Occipital lobe (tissue), 2 donors: ENCODE data around the gene COL23A1. TPM values are rescaled to one million over a fixed set of nuclear protein-coding genes. Genes with fewer than 3 reads are reported as not detected.

Experiments
- DNase-seq: peaks from one replicate; lab custom pipeline; 2025; lab: John Stamatoyannopoulos, UW
- total RNA-seq: library from RNA; depleted of rRNA; stranded (reverse); fragments of >200 nt; gene quantifications from one replicate; pipeline ENCODE4 v1.2.3, GENCODE V29; 2014

Gene COL23A1
- total RNA-seq, 1 donor from 2014 or later = 0.16 TPM

- no peak for DNase-seq
These were observed 190.5 kb downstream of the COL23A1 start for GRCh38 chr5:178399701-178400095.

- no peak for DNase-seq
These were observed 191.1 kb downstream of the COL23A1 start for GRCh38 chr5:178398901-178399700.

DNA sequence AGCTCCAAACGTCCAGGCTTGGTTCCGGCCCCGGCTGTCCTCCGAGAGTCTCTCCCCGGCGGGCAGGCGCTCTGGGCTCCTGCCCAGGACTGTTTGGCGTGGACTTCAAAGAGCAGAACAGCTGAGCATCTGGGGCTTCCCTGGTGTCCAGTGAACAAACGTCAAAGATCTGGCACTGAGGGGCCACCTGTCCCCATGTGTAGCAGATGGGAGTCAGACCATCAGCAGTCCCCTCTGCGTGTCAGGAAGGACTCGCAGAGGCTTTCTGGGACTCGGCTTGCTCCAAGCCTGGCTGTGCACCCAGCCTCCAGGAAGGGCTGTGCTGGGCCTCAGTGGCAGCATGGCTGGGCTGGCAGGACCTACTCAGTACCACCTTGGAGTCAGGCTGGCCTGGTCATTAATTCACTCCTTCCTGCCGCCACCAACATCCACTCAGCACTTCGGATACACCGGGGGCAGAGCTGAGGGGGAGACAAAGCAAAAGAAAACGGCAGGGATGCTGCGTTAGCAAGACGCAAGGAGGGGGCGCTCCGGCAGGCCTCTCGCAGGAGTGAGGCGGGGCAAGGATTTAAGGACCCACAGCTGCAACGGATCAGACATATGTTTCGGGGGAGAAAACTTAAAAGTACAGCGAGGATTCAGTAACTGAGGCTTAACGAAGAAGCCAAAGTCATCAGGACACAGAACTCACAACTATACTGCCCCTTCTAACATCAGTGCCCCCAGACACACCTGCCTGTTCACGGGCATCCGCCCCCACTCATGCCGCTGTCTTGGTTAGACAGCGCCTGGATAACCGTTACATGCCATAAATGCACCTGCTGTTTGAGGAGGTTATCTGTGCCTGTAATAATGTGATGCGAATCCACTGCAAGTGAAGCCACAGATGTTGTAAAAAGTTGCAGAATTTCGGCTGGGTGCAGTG, 193.1 kb downstream of the COL23A1 start:
- no peak for DNase-seq

DNA sequence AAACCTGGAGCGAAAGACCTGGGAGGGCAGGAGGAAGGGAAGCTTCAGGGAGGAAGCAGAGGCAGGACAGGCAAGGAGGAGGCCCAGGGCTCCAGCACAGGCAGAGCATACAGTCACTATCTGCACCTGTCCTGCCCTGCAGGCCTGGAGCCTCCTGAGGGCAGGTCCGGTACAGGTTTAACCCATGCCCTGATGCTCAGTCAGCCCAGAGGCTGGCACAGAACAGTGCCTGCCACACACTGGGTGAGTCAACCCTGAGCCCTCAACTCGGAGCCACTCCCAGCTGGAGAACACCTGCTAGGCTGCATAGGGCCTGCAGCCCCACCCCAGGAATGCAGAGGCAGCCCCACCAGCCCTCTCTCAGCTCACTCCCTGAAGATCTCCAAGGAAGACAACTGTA, 196.1 kb downstream of the COL23A1 start:
- no peak for DNase-seq

- no peak for DNase-seq
These were observed 197.2 kb downstream of the COL23A1 start for GRCh38 chr5:178392931-178393394.

GRCh38 chr5:178392386-178392785, 197.8 kb downstream of the COL23A1 start:
- no peak for DNase-seq

DNA sequence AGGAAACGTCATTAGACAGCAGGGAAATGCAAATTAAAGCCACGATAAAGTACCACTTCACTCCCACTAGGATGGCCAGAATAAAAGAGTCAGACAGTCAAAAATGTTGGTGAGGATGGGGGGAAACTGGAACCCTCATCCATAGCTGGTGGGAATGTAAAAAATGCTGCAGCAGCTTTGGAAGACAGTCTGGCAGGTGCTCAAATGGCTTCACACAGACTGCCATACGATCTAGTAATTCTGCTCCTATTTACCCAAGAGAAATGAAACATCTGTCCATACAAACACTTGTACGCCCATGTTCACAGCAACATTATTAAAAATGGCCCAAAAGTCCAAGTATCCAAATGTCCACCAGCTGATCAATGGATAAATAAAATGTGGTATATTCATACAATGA, 198.7 kb downstream of the COL23A1 start:
- DNase-seq = no peak

DNA sequence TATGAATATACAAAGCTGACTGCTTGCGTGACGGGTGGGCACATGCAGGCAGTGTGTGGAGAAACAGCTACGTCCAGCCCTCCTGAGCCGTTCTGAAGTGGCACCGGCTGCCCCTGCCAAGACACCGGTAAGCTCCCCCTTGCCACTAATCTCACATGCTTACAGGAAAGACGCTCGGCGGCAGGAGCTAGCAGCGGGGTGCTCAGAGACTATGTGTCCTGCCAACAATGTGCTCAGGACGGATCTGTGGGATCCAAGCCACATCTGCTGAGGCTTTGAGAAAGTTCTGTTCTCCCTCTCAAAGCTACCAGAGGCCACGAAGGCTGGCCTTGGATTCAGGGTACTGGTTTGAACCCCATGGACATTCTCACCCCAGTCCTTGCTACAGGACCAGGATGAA, 200.4 kb downstream of the COL23A1 start:
- no peak for DNase-seq

- no peak for DNase-seq
These were observed 201.0 kb downstream of the COL23A1 start for GRCh38 chr5:178389026-178389729.

GRCh38 chr5:178388386-178389025, 201.7 kb downstream of the COL23A1 start:
- DNase-seq = no peak

- DNase-seq = no peak
These were observed 202.4 kb downstream of the COL23A1 start for GRCh38 chr5:178387856-178388190.

DNA sequence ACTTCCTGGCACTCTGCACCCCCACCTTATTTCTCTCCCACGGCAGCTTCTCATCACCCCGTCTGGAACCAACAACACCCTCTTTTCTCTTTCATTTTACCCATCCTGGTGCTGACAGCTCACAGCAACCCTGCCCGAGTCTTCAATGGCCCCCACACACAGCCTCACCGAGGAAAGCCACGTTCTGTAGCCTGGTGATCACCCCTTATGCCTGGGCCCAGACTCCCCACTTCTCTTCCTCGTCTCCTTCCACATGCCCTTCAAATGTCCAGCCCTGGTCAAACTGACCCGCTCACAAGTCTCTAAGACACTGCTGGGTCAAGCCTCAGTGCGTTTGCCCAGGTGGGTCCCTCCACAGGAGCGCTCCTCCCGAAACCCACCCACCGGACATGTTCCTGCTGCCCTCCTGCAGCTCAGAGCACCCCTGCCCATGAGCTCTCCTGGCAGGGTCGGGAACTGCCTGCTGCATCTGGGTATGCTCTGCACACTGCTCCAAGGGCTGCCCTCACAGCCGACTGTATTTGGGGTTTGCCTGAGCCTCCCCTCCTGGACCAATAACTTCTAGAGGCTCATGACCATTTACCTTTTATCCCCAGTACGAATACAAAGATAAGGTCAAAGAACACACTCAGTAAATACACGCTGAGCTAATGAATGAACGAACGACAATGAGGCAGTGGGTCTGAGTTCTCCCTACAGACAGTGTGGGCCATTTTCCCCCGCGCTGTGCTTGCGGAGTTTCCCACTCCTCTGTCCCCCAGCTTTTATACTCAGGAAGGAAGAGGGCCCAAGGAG, 202.9 kb downstream of the COL23A1 start:
- no peak for DNase-seq

DNA sequence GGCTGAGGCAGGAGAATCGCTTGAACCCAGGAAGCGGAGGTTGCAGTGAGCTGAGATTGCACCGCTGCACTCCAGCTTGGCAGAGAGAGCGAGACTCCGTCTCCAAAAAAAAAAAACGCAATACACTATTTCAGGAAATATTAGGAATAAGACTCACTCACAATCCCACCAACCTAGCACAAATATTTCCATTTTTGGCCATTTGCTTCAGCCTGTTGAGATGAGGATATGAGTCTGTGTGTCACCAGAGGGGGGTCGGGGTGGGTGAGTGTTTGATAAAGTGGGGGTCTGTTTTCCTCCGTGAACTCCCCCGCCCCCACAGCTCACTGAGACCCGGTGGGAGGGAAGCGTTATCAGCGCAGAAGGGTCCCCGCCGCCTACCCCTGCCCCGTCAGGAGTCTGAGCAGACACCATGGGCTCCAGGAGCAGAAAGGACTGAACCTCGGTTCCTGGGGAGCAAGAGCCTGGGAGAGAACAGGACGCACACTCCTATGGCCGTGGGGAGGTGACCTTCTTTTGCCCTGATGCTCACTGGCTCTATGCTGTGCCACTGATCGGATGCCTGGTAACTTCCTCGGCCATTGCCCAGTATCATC, 203.8 kb downstream of the COL23A1 start:
- no peak for DNase-seq

DNA sequence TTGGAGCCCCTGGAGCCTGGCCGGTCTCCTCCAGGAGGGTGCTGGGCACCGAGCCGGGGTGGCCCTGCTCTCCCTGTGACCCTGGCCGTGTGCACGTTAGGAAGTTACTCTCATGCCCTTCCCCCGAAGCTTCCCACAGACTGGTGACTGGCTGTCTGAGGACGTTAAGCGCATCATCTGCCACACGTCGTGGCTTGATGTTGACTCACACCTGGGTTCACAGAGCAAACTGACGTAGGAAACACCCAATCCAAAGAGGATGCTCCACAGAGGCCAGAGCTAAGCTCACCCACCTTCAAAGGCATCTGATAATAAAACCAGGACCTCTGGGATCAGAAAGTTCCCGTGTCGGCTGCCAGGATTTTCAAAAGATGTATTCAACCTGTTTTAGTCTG, 204.7 kb downstream of the COL23A1 start:
- DNase-seq = no peak

- no peak for DNase-seq
These were observed 205.2 kb downstream of the COL23A1 start for GRCh38 chr5:178384816-178385495.

GRCh38 chr5:178383919-178384815, 206.0 kb downstream of the COL23A1 start:
- no peak for DNase-seq

- DNase-seq = no peak
These were observed 206.8 kb downstream of the COL23A1 start for GRCh38 chr5:178383301-178383918.

- no peak for DNase-seq
These were observed 207.4 kb downstream of the COL23A1 start for GRCh38 chr5:178382754-178383164.
